VCaP (cell line): Measurements from ENCODE around the gene CORIN.

Experiments
- H3K27ac ChIP-seq: fragments of 450-650 bp; 2 replicates; pipeline ENCODE4 v1.5.1; 2017
- CTCF ChIP-seq: fragments of 450-650 bp; conservative IDR thresholded peaks from 2 replicates; pipeline ENCODE4 v1.5.1; 2017; ENCODE audit warnings: mild to moderate bottlenecking, moderate library complexity

The CORIN gene

GRCh38 chr4:47736146-47736545, 101.7 kb downstream of the CORIN start:
- no peak for TF ChIP-seq CTCF
- no peak overlapping the region for H3K27ac ChIP-seq

GRCh38 chr4:47733302-47734175, 104.3 kb downstream of the CORIN start:
- no peak overlapping the region for H3K27ac ChIP-seq
- no peak for TF ChIP-seq CTCF

- no peak for TF ChIP-seq CTCF
- H3K27ac ChIP-seq: no peak overlapping the region
These were observed 106.7 kb downstream of the CORIN start for GRCh38 chr4:47731182-47731581.

- TF ChIP-seq CTCF: no peak
- peak overlapping the region; percentile 58 for H3K27ac ChIP-seq
These were observed 108.7 kb downstream of the CORIN start for GRCh38 chr4:47729131-47729680.

- H3K27ac ChIP-seq: no peak overlapping the region
- no peak for TF ChIP-seq CTCF
These were observed 115.8 kb downstream of the CORIN start for GRCh38 chr4:47721892-47722575.

- no peak for TF ChIP-seq CTCF
- H3K27ac ChIP-seq: no peak overlapping the region
These were observed 116.4 kb downstream of the CORIN start for GRCh38 chr4:47721485-47721884.

GRCh38 chr4:47720787-47721186, 117.1 kb downstream of the CORIN start:
- no peak overlapping the region; the same call in 1 of the 2 replicates for H3K27ac ChIP-seq
- no peak for TF ChIP-seq CTCF
